Measurements from ENCODE around the gene SLC9A9. TPM values are rescaled to one million over a fixed set of nuclear protein-coding genes. Genes with fewer than 3 reads are reported as not detected.

The SLC9A9 gene
- total RNA-seq, 6 experiments from 2014 or later: 1.3 to 6.3 (median 3.0) TPM

GRCh38 chr3:143604402-143605185, 243.7 kb downstream of the SLC9A9 start:
- no peaks in the 10 kb centered on the region for H3K27me3 ChIP-seq
- H3K4me1 ChIP-seq: no peaks in the 10 kb centered on the region
- ATAC-seq: peak in 1 of 4 donors; percentile 57
- intact Hi-C loops (cut with DNase I): no loop called here
- no peak for TF ChIP-seq CTCF (IDR thresholded peaks at IDR 0.05)
- TF ChIP-seq POLR2A (IDR thresholded peaks at IDR 0.05): no peak
- no peak overlapping the region for H3K27ac ChIP-seq
- DNase-seq: no peak
- no peak overlapping the region for H3K4me3 ChIP-seq
- WGBS (ENCODE audit: insufficient coverage, low coverage, low lambda C conversion rate, missing lambda C conversion rate): 61% methylated on average over 5 of the region's 5 CpGs
- no peaks in the 10 kb centered on the region for H3K9me3 ChIP-seq
- no peaks in the 10 kb centered on the region for H3K36me3 ChIP-seq

GRCh38 chr3:143603774-143604173, 244.5 kb downstream of the SLC9A9 start:
- no peaks in the 10 kb centered on the region for H3K9me3 ChIP-seq
- DNase-seq (no peak), ATAC-seq (no peak)
- no peak overlapping the region for H3K27ac ChIP-seq
- intact Hi-C loops (cut with DNase I): no loop called here
- no peak overlapping the region for H3K4me3 ChIP-seq
- TF ChIP-seq CTCF (IDR thresholded peaks at IDR 0.05) (no peak), POLR2A (IDR thresholded peaks at IDR 0.05) (no peak)
- H3K4me1 ChIP-seq: no peaks in the 10 kb centered on the region
- no peaks in the 10 kb centered on the region for H3K36me3 ChIP-seq
- H3K27me3 ChIP-seq: no peaks in the 10 kb centered on the region
- WGBS (ENCODE audit: insufficient coverage, low coverage, low lambda C conversion rate, missing lambda C conversion rate): 81% methylated on average over 5 of the region's 5 CpGs

GRCh38 chr3:143601723-143602484, 246.4 kb downstream of the SLC9A9 start:
- Histone ChIP-seq H3K9me3 (no peaks in the 10 kb centered on the region), H3K27me3 (no peaks in the 10 kb centered on the region), H3K36me3 (no peaks in the 10 kb centered on the region), H3K4me3 (no peak overlapping the region), H3K4me1 (no peaks in the 10 kb centered on the region), H3K27ac (peak overlapping the region in 1 of 3 donors; percentile 5)
- TF ChIP-seq POLR2A (IDR thresholded peaks at IDR 0.05) (no peak), CTCF (IDR thresholded peaks at IDR 0.05) (no peak)
- ATAC-seq (peak in 3 of 4 donors; percentile 54 to 77 (median 64)), DNase-seq (peak in 1 of 3 donors; percentile 54)
- WGBS (ENCODE audit: insufficient coverage, low coverage, low lambda C conversion rate, missing lambda C conversion rate): 53% methylated on average over 6 of the region's 6 CpGs
- intact Hi-C loops (cut with DNase I): no loop called here

- no peaks in the 10 kb centered on the region for H3K4me1 ChIP-seq
- intact Hi-C loops (cut with DNase I): no loop called here
- no peaks in the 10 kb centered on the region for H3K9me3 ChIP-seq
- DNase-seq (no peak), ATAC-seq (peak in 2 of 4 donors; percentile 56 to 69)
- H3K4me3 ChIP-seq: no peak overlapping the region
- H3K27me3 ChIP-seq: no peaks in the 10 kb centered on the region
- TF ChIP-seq CTCF (IDR thresholded peaks at IDR 0.05): no peak
- no peak for TF ChIP-seq POLR2A (IDR thresholded peaks at IDR 0.05)
- H3K36me3 ChIP-seq: no peaks in the 10 kb centered on the region
- peak overlapping the region in 1 of 3 donors; percentile 5 for H3K27ac ChIP-seq
- WGBS (ENCODE audit: insufficient coverage, low coverage, low lambda C conversion rate, missing lambda C conversion rate): 43% methylated on average over 4 of the region's 4 CpGs
Observed at GRCh38 chr3:143600756-143601718, 247.2 kb downstream of the SLC9A9 start.

Data from right lobe of liver (tissue), 6 donors.